Left lung (tissue), 10 donors: Measurements from ENCODE around the gene ZNF784. TPM values are rescaled to one million over a fixed set of nuclear protein-coding genes. Genes with fewer than 3 reads are reported as not detected.

Experiments used
- ATAC-seq: fragments of 200-7000 bp; cut with Tn5 transposase; one replicate; pipeline ENCODE4 v1.9.1; 2020; ENCODE audit warnings: moderate library complexity
- DNase-seq, 4 donors: peaks; one replicate each; pipeline ENCODE4 v3.0.0-alpha.2; 2013 to 2020
- H3K27ac ChIP-seq, 2 donors: fragments of 200-600 bp; sonication (generic) in 1 of 2; one replicate each; pipeline versions ENCODE4 v1.5.0 to v1.8.0; 2020 to 2021
- H3K27me3 ChIP-seq, 2 donors: fragments of 200-600 bp; sonication (generic) in 1 of 2; one replicate each; pipeline versions ENCODE4 v1.5.0 to v1.8.0; 2020 to 2021
- H3K36me3 ChIP-seq, 2 donors: fragments of 200-600 bp; sonication (generic) in 1 of 2; one replicate each; pipeline versions ENCODE4 v1.5.0 to v1.8.0; 2020 to 2021
- H3K4me1 ChIP-seq, 2 donors: fragments of 200-600 bp; one replicate each; pipeline ENCODE4 v1.8.0; 2021
- H3K4me3 ChIP-seq, 2 donors: fragments of 200-600 bp; sonication (generic) in 1 of 2; one replicate each; pipeline versions ENCODE4 v1.5.0 to v1.8.0; 2020 to 2021; ENCODE audit warnings: mild to moderate bottlenecking in 1 of 2
- H3K9me3 ChIP-seq, 2 donors: fragments of 200-600 bp; sonication (generic) in 1 of 2; one replicate each; pipeline versions ENCODE4 v1.5.0 to v1.8.0; 2020 to 2021
- CTCF ChIP-seq, 2 donors: fragments of 200-600 bp; sonication (generic) in 1 of 2; IDR thresholded peaks; one replicate each; pipeline versions ENCODE4 v1.5.0 to v1.8.0; 2021; ENCODE audit warnings: antibody characterized with exemption in 2 of 2
- intact Hi-C, 2 donors: fragments of 100-400 bp; cut with DNase I; formaldehyde crosslinking; loops; one replicate each; pipeline versions ENCODE4 v1.11.2 to v1.14.2; 2022
- polyA plus RNA-seq, 6 donors: library from polyadenylated mRNA; unstranded; fragments of 120-200 nt; gene quantifications; one replicate each; pipeline ENCODE4 v1.2.1, GENCODE V29; 2013; ENCODE audit not compliant: insufficient read length in 6 of 6
- total RNA-seq, 2 donors: library from RNA; stranded (reverse); fragmentation: NEBNext Ultra II Directional; extraction: Animal tissue kit (Norgen Biotek cat#: 25700); gene quantifications; one replicate each; pipeline ENCODE4 v1.2.1, GENCODE V29; 2021
- donor health status: DM: no; HTN: yes; CAD: no.
- donor health status: DM: no; HTN: no; CAD: no.

Gene ZNF784
- total and polyA plus RNA-seq, 8 donors: 6.0 to 11.6 (median 8.6) TPM

- H3K27ac ChIP-seq: no peak overlapping the region
- intact Hi-C loops: no loop called here
- no peak overlapping the region for H3K4me3 ChIP-seq
- no peak for TF ChIP-seq CTCF (IDR thresholded peaks at IDR 0.05)
- ATAC-seq (no peak), DNase-seq (peak in 1 of 4 donors; percentile 57)
- no peaks in the 10 kb centered on the region for H3K9me3 ChIP-seq
- peaks cover 0 to 8% of the 10 kb centered on the region in 2 donors for H3K27me3 ChIP-seq
- peaks cover 17 to 70% of the 10 kb centered on the region in 2 donors for H3K4me1 ChIP-seq
- H3K36me3 ChIP-seq: no peaks in the 10 kb centered on the region
These were observed 13.2 kb upstream of the ZNF784 start for GRCh38 chr19:55637534-55637933.

DNA sequence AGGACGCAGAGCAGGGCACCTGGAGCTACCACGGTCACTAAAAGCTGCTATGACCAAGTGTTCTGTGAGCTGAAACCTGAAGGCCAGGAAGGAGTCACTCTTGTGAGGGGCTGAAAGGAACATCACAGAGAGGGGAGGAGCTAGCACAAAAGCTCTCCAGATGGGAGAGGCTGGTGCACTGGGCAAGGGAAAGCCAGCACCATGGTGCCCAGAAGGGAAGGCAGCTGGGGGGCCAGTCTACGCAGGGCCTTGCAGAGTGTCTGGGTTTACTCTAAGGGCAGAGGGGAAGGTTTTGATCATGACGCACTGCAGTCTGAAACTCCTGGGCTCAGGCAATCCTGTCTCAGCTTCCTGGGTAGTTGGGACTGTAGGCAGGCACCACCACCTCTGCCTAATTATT is 12.4 kb upstream of the ZNF784 start:
- no peaks in the 10 kb centered on the region for H3K36me3 ChIP-seq
- peaks cover 0 to under 1% of the 10 kb centered on the region in 2 donors for H3K27me3 ChIP-seq
- ATAC-seq: no peak
- H3K4me1 ChIP-seq: peaks cover 17 to 70% of the 10 kb centered on the region in 2 donors
- no peak overlapping the region for H3K4me3 ChIP-seq
- intact Hi-C loops: no loop called here
- DNase-seq: no peak
- no peaks in the 10 kb centered on the region for H3K9me3 ChIP-seq
- no peak for TF ChIP-seq CTCF (IDR thresholded peaks at IDR 0.05)
- H3K27ac ChIP-seq: no peak overlapping the region

DNA sequence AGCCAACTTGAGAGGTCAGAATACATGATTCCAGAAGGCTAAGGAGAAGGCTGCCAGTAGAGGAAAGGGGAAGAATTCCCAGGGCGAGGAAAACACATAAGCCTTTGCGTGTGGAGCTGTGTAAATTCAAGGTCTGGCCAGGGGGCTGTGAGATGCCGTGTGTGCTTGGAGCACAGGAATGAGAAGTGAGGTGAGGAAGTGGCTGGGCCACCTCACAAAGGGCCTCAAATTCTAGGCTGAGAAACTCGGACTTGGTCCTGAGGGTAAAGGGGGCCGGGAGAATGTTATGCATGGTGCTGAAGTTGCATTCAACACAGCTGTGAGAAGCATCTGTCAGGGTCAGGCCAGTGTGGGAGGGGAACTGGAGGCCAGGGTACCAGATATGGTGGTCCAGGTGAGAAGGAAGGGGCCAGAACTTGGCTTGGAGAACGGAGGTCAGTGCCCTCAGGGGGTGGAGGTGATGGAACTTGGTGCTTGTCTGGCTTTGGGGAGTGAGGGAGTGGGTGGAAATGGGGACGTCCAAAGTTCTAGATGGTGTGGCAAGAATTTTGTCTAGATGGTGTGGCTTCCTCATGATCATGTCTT is 11.6 kb upstream of the ZNF784 start:
- no peak for ATAC-seq

DNA sequence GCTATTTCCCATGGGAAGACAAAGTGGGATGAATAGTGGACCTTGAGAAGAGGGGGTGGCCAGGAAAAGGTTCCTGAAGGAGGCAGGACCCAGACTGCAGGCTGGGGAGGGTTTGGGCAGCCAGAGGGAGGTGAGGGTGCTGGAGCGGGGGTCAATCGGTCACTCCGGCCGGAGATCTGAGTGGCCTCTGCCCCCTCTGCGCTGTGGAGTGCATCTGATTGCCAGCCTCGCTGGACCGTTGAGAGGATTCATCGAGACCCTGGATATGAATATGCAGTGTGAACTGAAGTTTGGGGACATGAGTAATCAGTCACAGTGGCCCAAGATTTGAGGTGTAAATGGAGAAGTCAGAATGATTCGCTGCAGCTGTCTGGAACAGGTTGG is 11.0 kb upstream of the ZNF784 start:
- no peak for ATAC-seq
- Histone ChIP-seq H3K27ac (peak overlapping the region; percentile 84 to 95), H3K4me1 (peaks cover 14 to 60% of the 10 kb centered on the region in 2 donors), H3K9me3 (no peaks in the 10 kb centered on the region), H3K4me3 (peak overlapping the region; percentile 76 to 87), H3K27me3 (no peaks in the 10 kb centered on the region), H3K36me3 (no peaks in the 10 kb centered on the region)
- DNase-seq: peak in 1 of 4 donors; percentile 70
- no peak for TF ChIP-seq CTCF (IDR thresholded peaks at IDR 0.05)
- intact Hi-C loops: no loop called here

More for the DNA sequence above, 11.6 kb upstream of the ZNF784 start:
- Histone ChIP-seq H3K4me1 (peaks cover 17 to 66% of the 10 kb centered on the region in 2 donors), H3K36me3 (no peaks in the 10 kb centered on the region), H3K27ac (peak overlapping the region in 1 of 2 donors; percentile 95), H3K9me3 (no peaks in the 10 kb centered on the region), H3K27me3 (no peaks in the 10 kb centered on the region), H3K4me3 (peak overlapping the region; percentile 76 to 87)
- no peak for TF ChIP-seq CTCF (IDR thresholded peaks at IDR 0.05)
- DNase-seq: peak in 1 of 4 donors; percentile 9
- intact Hi-C loops: no loop called here

GRCh38 chr19:55633861-55634260 is 9.5 kb upstream of the ZNF784 start:
- H3K9me3 ChIP-seq: no peaks in the 10 kb centered on the region
- intact Hi-C loops: no loop called here
- H3K27me3 ChIP-seq: no peaks in the 10 kb centered on the region
- H3K27ac ChIP-seq: peak overlapping the region; percentile 84 to 95
- no peak for TF ChIP-seq CTCF (IDR thresholded peaks at IDR 0.05)
- peaks cover 8 to 47% of the 10 kb centered on the region in 2 donors for H3K4me1 ChIP-seq
- peak overlapping the region in 1 of 2 donors; percentile 87 for H3K4me3 ChIP-seq
- ATAC-seq (no peak), DNase-seq (peak in 1 of 4 donors; percentile 41)
- no peaks in the 10 kb centered on the region for H3K36me3 ChIP-seq
